Kidney (tissue), 14 donors: ENCODE measurements around the gene PREP. TPM values are rescaled to one million over a fixed set of nuclear protein-coding genes. Genes with fewer than 3 reads are reported as not detected.

ENCODE experiments used
- DNase-seq, 5 donors: peaks; one replicate each; pipeline ENCODE4 v3.0.0-alpha.2; 2013 to 2020
- FAIRE-seq: peaks from 2 replicates; lab custom pipeline; 2012; peaks lifted over from hg19 to GRCh38; lab: Jason Lieb, UNC
- H3K27ac ChIP-seq, 2 donors: one replicate each; pipeline ENCODE4 v1.7.0; 2013; ENCODE audit warnings: low read depth in 2 of 2, low read length in 2 of 2, inconsistent platforms in 1 of 2
- H3K27me3 ChIP-seq: one replicate; pipeline ENCODE4 v1.7.1; 2013; ENCODE audit warnings: low read length, inconsistent platforms; ENCODE audit not compliant: control insufficient read depth, insufficient read depth
- H3K36me3 ChIP-seq, 3 donors: one replicate each; pipeline versions ENCODE4 v1.7.0 to v1.7.1; 2013; ENCODE audit warnings: low read length in 3 of 3, control low read depth in 1 of 3, inconsistent platforms in 1 of 3; ENCODE audit not compliant: insufficient read depth in 3 of 3, control insufficient read depth in 2 of 3
- H3K4me1 ChIP-seq, 3 donors: one replicate each; pipeline versions ENCODE4 v1.7.0 to v1.7.1; 2013; ENCODE audit warnings: low read length in 3 of 3, inconsistent platforms in 1 of 3, low read depth in 1 of 3; ENCODE audit not compliant: control insufficient read depth in 2 of 3, insufficient read depth in 2 of 3
- H3K4me3 ChIP-seq, 3 donors: one replicate each; pipeline versions ENCODE4 v1.7.0 to v1.8.1; 2013; ENCODE audit warnings: low read length in 3 of 3, control low read depth in 1 of 3, inconsistent platforms in 1 of 3
- H3K9ac ChIP-seq, 3 donors: one replicate each; pipeline versions ENCODE4 v1.7.0 to v1.7.1; 2013; ENCODE audit warnings: low read length in 3 of 3, control low read depth in 1 of 3, inconsistent platforms in 1 of 3
- H3K9me3 ChIP-seq, 3 donors: one replicate each; pipeline versions ENCODE4 v1.7.0 to v1.7.1; 2013; ENCODE audit warnings: low read length in 3 of 3, control low read depth in 1 of 3, inconsistent platforms in 1 of 3; ENCODE audit not compliant: control insufficient read depth in 2 of 3, insufficient read depth in 1 of 3
- intact Hi-C: fragments of 100-400 bp; cut with DNase I; formaldehyde crosslinking; loops from one replicate; pipeline ENCODE4 v1.11.1; 2022
- polyA plus RNA-seq: library from polyadenylated mRNA; stranded (reverse); fragments of 350-450 nt; fragmentation: Illumina TruSeq; extraction: RNeasy Lipid Tissue Mini Kit (QIAGEN cat#74804); gene quantifications from one replicate; pipeline ENCODE4 v1.2.3, GENCODE V29; 2014; ENCODE audit warnings: low read depth, low replicate concordance; ENCODE audit not compliant: insufficient read depth
- total RNA-seq: library from RNA; stranded (reverse); fragmentation: NEBNext Ultra II Directional; extraction: Animal tissue kit (Norgen Biotek cat#: 25700); gene quantifications from one replicate; pipeline ENCODE4 v1.2.1, GENCODE V29; 2021
- TF ChIP-seq, protein P1 (sequence below): IDR thresholded peaks from 3 replicates; pipeline ENCODE4 v1.5.1; 2012; ENCODE audit warnings: mild to moderate bottlenecking, moderate library complexity, borderline replicate concordance; ENCODE audit not compliant: insufficient read depth; ENCODE audit errors: extremely low read depth
- donor health status: control.
- donor health status: control.
- donor health status: control.
- donor health status: control.
- donor health status: control.
- donor health status: DM: yes; HTN: yes; CAD: no.
- donor health status: Normal renal cell carcinoma (clear cell type).

Gene PREP
- total and polyA plus RNA-seq, 2 donors from 2014 or later: 13.4 to 20.1 TPM

DNA sequence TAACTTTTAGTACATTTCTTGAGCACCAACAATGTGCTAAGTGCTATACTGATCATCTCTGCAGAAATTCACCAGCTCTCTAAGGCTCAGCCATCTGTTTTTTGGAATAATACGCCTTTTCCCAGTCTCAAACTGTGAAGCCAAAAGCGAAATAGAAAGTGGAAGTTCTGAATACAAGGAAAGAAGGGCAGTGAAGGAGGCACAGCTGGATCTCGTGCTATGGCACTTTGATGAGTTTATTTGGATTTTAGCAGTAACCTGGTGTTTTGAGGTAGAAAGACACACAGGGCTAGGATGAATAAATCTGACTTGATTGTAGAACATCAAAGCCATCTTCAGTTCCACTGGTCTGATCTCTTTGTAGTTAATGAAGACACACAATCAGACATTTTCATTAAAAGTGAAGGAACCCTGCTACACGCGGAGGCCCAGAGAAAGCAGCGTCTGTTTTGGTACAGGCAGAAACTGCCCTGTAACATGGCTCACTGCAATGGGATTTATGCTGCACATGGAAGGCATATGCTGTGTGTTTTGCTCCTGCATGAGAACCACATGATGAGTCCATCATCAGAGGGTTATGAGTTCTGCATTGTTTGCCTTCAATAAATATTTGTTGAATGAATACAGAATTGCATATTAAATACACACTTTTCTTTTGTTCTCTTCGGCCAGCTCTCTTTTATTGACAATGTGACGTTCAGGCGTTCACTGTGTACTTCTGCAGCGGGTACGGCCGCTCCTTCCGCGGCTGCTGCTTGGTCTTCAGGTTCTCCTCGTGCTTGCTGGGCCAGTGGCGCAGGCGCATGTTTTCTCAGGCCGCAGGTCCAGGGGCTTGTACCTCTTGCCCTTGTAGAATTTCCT is 100.9 kb downstream of the PREP start:
- H3K36me3 ChIP-seq: peaks cover 0 to 6% (median 3%) of the 10 kb centered on the region in 3 donors
- no peak overlapping the region for H3K9ac ChIP-seq
- no peak overlapping the region for H3K4me3 ChIP-seq
- DNase-seq: peak in 3 of 5 donors; percentile 35 to 54 (median 49)
- no peaks in the 10 kb centered on the region for H3K9me3 ChIP-seq
- FAIRE-seq: no peak
- no peaks in the 10 kb centered on the region for H3K4me1 ChIP-seq
- TF ChIP-seq, protein P1, sequence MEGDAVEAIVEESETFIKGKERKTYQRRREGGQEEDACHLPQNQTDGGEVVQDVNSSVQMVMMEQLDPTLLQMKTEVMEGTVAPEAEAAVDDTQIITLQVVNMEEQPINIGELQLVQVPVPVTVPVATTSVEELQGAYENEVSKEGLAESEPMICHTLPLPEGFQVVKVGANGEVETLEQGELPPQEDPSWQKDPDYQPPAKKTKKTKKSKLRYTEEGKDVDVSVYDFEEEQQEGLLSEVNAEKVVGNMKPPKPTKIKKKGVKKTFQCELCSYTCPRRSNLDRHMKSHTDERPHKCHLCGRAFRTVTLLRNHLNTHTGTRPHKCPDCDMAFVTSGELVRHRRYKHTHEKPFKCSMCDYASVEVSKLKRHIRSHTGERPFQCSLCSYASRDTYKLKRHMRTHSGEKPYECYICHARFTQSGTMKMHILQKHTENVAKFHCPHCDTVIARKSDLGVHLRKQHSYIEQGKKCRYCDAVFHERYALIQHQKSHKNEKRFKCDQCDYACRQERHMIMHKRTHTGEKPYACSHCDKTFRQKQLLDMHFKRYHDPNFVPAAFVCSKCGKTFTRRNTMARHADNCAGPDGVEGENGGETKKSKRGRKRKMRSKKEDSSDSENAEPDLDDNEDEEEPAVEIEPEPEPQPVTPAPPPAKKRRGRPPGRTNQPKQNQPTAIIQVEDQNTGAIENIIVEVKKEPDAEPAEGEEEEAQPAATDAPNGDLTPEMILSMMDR: no peak
- no peaks in the 10 kb centered on the region for H3K27me3 ChIP-seq
- intact Hi-C loops: no loop called here
- no peak overlapping the region for H3K27ac ChIP-seq

DNA sequence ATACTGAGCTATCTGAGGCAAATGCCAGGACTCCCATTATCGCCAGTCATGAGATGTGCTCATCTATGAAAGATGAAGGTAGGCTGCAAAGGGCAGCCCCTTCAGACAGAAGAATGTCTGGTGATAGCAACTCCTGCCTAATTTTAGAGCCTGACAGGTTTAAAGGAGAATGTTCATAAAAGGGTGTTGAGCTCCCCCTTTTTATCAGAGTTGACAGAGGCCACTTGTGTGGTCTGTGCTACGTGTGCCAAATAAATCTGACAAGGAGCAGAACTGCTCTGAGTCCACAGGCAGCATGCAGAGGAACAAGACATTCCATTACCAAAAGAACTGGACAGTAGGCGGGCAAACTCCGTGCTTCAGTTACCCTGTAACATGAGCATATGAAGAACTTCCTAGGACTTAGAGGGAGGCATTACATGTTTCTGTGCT is 101.8 kb downstream of the PREP start:
- intact Hi-C loops: no loop called here
- Histone ChIP-seq H3K27me3 (no peaks in the 10 kb centered on the region), H3K9ac (no peak overlapping the region), H3K36me3 (peaks cover 0 to 6% (median 3%) of the 10 kb centered on the region in 3 donors), H3K9me3 (no peaks in the 10 kb centered on the region), H3K4me3 (no peak overlapping the region), H3K4me1 (no peaks in the 10 kb centered on the region), H3K27ac (no peak overlapping the region)
- DNase-seq (peak in 3 of 5 donors; percentile 40 to 58 (median 48)), FAIRE-seq (no peak)
- TF ChIP-seq, protein P1: no peak

DNA sequence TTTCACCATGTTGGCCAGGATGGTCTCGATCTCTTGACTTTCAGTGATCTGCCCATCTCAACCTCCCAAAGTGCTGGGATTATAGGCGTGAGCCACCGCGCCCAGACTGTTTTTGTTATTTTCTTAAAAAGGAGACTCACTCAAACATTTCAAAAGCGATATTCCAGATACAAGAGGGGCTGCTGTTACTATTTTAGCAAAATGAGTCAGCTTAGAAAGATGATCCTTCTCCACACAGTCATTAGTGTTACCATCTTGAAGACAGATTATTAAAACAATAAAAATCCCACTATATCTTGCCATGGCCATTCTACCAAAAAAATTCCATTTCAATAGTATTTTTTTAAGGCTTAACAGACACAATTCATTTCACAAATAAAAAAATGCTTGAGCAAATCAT is 102.8 kb downstream of the PREP start:
- Histone ChIP-seq H3K27me3 (no peaks in the 10 kb centered on the region), H3K4me3 (no peak overlapping the region), H3K27ac (no peak overlapping the region), H3K4me1 (no peaks in the 10 kb centered on the region), H3K9me3 (no peaks in the 10 kb centered on the region), H3K36me3 (peaks cover 0 to 6% (median 3%) of the 10 kb centered on the region in 3 donors), H3K9ac (no peak overlapping the region)
- TF ChIP-seq, protein P1: no peak
- no peak for DNase-seq
- no peak for FAIRE-seq
- intact Hi-C loops: no loop called here
